Hepatocyte (in vitro differentiated cells): ENCODE results near the gene MTG2. TPM values are rescaled to one million over a fixed set of nuclear protein-coding genes. Genes with fewer than 3 reads are reported as not detected.

Experiments used
- DNase-seq: peaks from one replicate; pipeline ENCODE4 v3.0.0-alpha.2; 2016; ENCODE audit warnings: low spot score
- H2AFZ ChIP-seq: fragments of 200-600 bp; sonication (generic); 2 replicates; pipeline ENCODE4 v1.6.0; 2016; ENCODE audit warnings: antibody characterized with exemption, mild to moderate bottlenecking
- H3K27ac ChIP-seq: fragments of 200-600 bp; sonication (generic); 2 replicates; pipeline ENCODE4 v1.5.1; 2016; ENCODE audit warnings: mild to moderate bottlenecking
- H3K27me3 ChIP-seq: fragments of 200-600 bp; sonication (generic); 2 replicates; pipeline ENCODE4 v1.6.1; 2016
- H3K36me3 ChIP-seq: fragments of 200-600 bp; sonication (generic); replicated peaks from 2 replicates; pipeline ENCODE4 v1.5.1; 2016; ENCODE audit warnings: low read depth; ENCODE audit not compliant: insufficient read depth
- H3K4me1 ChIP-seq: fragments of 200-600 bp; sonication (generic); 2 replicates; pipeline ENCODE4 v1.5.1; 2016; ENCODE audit warnings: mild to moderate bottlenecking, moderate library complexity; ENCODE audit not compliant: insufficient read depth
- H3K4me2 ChIP-seq: fragments of 200-600 bp; sonication (generic); 2 replicates; pipeline ENCODE4 v1.6.0; 2016
- H3K4me3 ChIP-seq: fragments of 200-600 bp; sonication (generic); 2 replicates; pipeline ENCODE4 v1.5.1; 2016; ENCODE audit warnings: mild to moderate bottlenecking
- H3K79me2 ChIP-seq: fragments of 200-600 bp; sonication (generic); 2 replicates; pipeline ENCODE4 v1.6.0; 2017; ENCODE audit warnings: mild to moderate bottlenecking
- H3K9me2 ChIP-seq: fragments of 200-600 bp; sonication (generic); replicated peaks from 2 replicates; pipeline ENCODE4 v1.6.0; 2017; ENCODE audit warnings: mild to moderate bottlenecking; ENCODE audit not compliant: insufficient read depth
- H3K9me3 ChIP-seq: fragments of 200-600 bp; sonication (generic); 2 replicates; pipeline ENCODE4 v1.5.1; 2016; ENCODE audit warnings: low read depth, mild to moderate bottlenecking
- H4K20me1 ChIP-seq: fragments of 200-600 bp; sonication (generic); 2 replicates; pipeline ENCODE4 v1.6.0; 2016; ENCODE audit warnings: mild to moderate bottlenecking; ENCODE audit not compliant: insufficient read depth, poor library complexity, severe bottlenecking
- CTCF ChIP-seq: fragments of 200-600 bp; sonication (generic); IDR thresholded peaks from 2 replicates; pipeline ENCODE4 v1.5.1; 2016; ENCODE audit warnings: antibody characterized with exemption, mild to moderate bottlenecking; ENCODE audit not compliant: poor library complexity
- EZH2 ChIP-seq: fragments of 200-600 bp; sonication (generic); IDR thresholded peaks from 2 replicates; pipeline ENCODE4 v1.6.1; 2016; ENCODE audit warnings: antibody characterized with exemption, mild to moderate bottlenecking, borderline replicate concordance
- EZH2phosphoT487 ChIP-seq: fragments of 200-600 bp; sonication (generic); IDR thresholded peaks from one replicate; pipeline ENCODE4 v1.6.1; 2018; ENCODE audit warnings: antibody characterized with exemption, mild to moderate bottlenecking, low read depth, moderate library complexity; ENCODE audit not compliant: unreplicated experiment, severe bottlenecking
- WGBS: methylation state at CpG from one replicate; pipeline ENCODE4 v1.1.6; 2016; ENCODE audit warnings: low lambda C conversion rate; ENCODE audit errors: missing lambda C conversion rate; 5-methylcytosine and 5-hydroxymethylcytosine counted together
- polyA plus RNA-seq: library from polyadenylated mRNA; unstranded; fragments of >200 nt; fragmentation: Nextera tagmentation; extraction: Ambion mirVana; gene quantifications from 2 replicates; pipeline ENCODE4 v1.2.1, GENCODE V29; 2016
- total RNA-seq: library from RNA; depleted of rRNA; stranded (reverse); fragments of >200 nt; gene quantifications from 2 replicates; pipeline ENCODE4 v1.2.3, GENCODE V29; 2014

The MTG2 gene
- total and polyA plus RNA-seq, 2 experiments from 2014 or later = 18.4 to 26.7 TPM

- no peak overlapping the region for H3K27ac ChIP-seq
- no peaks in the 10 kb centered on the region for H3K36me3 ChIP-seq
- no peaks in the 10 kb centered on the region for H3K9me3 ChIP-seq
- H4K20me1 ChIP-seq = peaks cover 6% of the 10 kb centered on the region
- DNase-seq = no peak
- peaks cover 6% of the 10 kb centered on the region for H3K79me2 ChIP-seq
- no peaks in the 10 kb centered on the region for H3K9me2 ChIP-seq
- no peaks in the 10 kb centered on the region for H3K27me3 ChIP-seq
- TF ChIP-seq EZH2 (no peak), CTCF (no peak), EZH2phosphoT487 (no peak)
- no peak overlapping the region for H3K4me2 ChIP-seq
- no peak overlapping the region for H2AFZ ChIP-seq
- H3K4me1 ChIP-seq = no peaks in the 10 kb centered on the region
- WGBS = 94% methylated on average over 34 of the region's 38 CpGs
- no peak overlapping the region for H3K4me3 ChIP-seq
Measured at GRCh38 chr20:62162765-62163484, 19.9 kb upstream of the MTG2 start.

GRCh38 chr20:62163485-62163865 lies 19.4 kb upstream of the MTG2 start:
- Histone ChIP-seq H3K79me2 (peaks cover under 1% of the 10 kb centered on the region), H3K27me3 (no peaks in the 10 kb centered on the region), H3K36me3 (no peaks in the 10 kb centered on the region), H3K9me3 (no peaks in the 10 kb centered on the region), H3K4me2 (no peak overlapping the region), H3K9me2 (no peaks in the 10 kb centered on the region), H3K4me3 (no peak overlapping the region), H2AFZ (no peak overlapping the region), H4K20me1 (peaks cover under 1% of the 10 kb centered on the region), H3K27ac (no peak overlapping the region), H3K4me1 (no peaks in the 10 kb centered on the region)
- WGBS = over 99% methylated on average over 21 of the region's 25 CpGs
- DNase-seq = no peak
- TF ChIP-seq EZH2phosphoT487 (no peak), CTCF (no peak)

GRCh38 chr20:62163986-62164762 lies 18.7 kb upstream of the MTG2 start:
- no peaks in the 10 kb centered on the region for H3K36me3 ChIP-seq
- TF ChIP-seq CTCF (no peak), EZH2 (no peak), EZH2phosphoT487 (no peak)
- H3K4me3 ChIP-seq = no peak overlapping the region
- 97% methylated on average over 29 of the region's 29 CpGs for WGBS
- no peaks in the 10 kb centered on the region for H3K79me2 ChIP-seq
- H2AFZ ChIP-seq = no peak overlapping the region
- no peaks in the 10 kb centered on the region for H3K9me2 ChIP-seq
- H3K9me3 ChIP-seq = no peaks in the 10 kb centered on the region
- no peaks in the 10 kb centered on the region for H4K20me1 ChIP-seq
- no peak overlapping the region for H3K27ac ChIP-seq
- no peaks in the 10 kb centered on the region for H3K4me1 ChIP-seq
- no peak overlapping the region for H3K4me2 ChIP-seq
- H3K27me3 ChIP-seq = no peaks in the 10 kb centered on the region
- DNase-seq = no peak
